ENCODE data around the gene SMIM28.
A peak's percentile ranks its signal among the peaks of the same experiment; 100 is the strongest.

The SMIM28 gene

DNA sequence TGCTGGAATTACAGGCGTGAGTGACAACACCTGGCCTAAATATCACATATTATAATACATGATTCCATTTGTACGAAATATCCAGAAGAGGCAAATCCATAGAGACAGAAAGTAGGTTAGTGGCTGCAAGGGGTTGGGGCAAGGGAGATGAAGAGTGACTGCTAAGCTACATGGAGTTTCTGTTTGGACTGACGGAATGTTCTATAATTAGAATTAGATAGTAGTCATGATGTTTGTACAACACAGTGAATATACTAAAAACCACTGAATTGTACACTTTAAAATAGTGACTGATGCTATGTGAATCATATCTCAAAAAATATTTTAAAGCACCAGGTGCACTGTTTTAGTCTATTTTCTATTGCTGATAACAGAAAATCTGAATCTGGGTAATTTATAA lies 22.6 kb downstream of the SMIM28 start:
- DNase-seq (ENCODE audit: insufficient read length, low spot score) = no peak
- FAIRE-seq = no peak
- TF ChIP-seq, protein P1, sequence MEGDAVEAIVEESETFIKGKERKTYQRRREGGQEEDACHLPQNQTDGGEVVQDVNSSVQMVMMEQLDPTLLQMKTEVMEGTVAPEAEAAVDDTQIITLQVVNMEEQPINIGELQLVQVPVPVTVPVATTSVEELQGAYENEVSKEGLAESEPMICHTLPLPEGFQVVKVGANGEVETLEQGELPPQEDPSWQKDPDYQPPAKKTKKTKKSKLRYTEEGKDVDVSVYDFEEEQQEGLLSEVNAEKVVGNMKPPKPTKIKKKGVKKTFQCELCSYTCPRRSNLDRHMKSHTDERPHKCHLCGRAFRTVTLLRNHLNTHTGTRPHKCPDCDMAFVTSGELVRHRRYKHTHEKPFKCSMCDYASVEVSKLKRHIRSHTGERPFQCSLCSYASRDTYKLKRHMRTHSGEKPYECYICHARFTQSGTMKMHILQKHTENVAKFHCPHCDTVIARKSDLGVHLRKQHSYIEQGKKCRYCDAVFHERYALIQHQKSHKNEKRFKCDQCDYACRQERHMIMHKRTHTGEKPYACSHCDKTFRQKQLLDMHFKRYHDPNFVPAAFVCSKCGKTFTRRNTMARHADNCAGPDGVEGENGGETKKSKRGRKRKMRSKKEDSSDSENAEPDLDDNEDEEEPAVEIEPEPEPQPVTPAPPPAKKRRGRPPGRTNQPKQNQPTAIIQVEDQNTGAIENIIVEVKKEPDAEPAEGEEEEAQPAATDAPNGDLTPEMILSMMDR (IDR thresholded peaks at IDR 0.05; ENCODE audit: insufficient read depth, missing control alignments) = no peak

DNA sequence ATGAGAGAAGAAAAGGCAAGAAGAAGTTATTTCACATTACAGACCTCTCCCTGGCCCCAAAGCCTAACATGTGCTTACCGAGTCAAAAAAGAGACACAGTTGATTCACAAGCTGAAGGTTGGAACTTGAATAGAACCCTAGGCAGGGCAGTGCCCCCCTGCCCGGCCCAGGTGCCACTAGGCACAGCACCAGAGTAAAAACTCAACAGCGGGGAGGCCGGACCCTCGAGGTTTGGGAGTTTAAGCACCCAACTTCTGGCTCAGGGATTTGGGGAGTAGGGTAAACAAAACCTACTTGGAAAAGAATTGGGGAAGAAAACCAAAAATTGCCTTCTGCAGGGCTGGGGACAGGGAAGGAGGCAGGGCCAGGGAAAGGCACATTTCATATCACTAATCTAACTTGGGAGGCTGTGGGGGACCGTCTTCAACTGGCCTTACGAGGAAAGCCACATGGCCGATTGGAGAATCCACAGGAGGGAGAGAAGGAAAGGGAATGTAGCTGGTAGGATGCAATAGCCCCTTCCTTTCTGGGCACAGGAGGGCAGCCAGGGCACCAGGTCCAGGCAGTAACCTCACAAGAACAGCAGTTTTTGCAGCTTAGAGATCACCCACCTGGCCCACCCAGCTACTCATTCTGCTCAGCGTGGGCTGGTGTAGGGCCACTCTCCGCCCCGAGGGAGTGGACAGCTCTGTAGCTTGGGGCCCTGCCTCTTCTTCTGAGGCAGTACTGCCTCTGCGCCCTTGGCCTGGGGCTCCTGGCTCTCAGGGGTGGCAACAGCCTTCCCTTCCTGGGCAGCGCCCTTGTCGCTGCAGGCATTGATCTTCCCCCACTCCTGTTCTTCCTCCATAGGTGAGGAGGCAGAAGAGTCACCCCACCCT lies 24.5 kb downstream of the SMIM28 start:
- TF ChIP-seq, protein P1 (IDR thresholded peaks at IDR 0.05; ENCODE audit: insufficient read depth, missing control alignments) = no peak
- FAIRE-seq (no peak), DNase-seq (ENCODE audit: insufficient read length, low spot score) (no peak)

DNA sequence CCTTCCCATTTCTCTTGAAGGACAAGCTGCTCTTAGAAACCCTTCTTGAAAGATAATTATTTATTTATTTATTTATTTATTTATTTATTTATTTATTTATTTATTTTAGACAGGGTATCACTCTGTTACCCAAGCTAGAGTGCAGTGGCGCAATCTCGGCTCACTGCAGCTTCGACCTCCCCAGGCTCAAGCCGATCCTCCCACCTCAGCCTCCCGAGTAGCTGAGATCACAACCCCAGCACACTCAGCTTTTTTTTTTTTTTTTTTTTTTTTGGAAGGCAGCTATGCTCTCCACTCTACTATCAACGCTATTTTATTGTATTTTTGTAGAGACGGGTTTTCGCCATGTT lies 25.1 kb downstream of the SMIM28 start:
- TF ChIP-seq, protein P1 (IDR thresholded peaks at IDR 0.05; ENCODE audit: insufficient read depth, missing control alignments) = no peak
- no peak for DNase-seq (ENCODE audit: insufficient read length, low spot score)
- no peak for FAIRE-seq

DNA sequence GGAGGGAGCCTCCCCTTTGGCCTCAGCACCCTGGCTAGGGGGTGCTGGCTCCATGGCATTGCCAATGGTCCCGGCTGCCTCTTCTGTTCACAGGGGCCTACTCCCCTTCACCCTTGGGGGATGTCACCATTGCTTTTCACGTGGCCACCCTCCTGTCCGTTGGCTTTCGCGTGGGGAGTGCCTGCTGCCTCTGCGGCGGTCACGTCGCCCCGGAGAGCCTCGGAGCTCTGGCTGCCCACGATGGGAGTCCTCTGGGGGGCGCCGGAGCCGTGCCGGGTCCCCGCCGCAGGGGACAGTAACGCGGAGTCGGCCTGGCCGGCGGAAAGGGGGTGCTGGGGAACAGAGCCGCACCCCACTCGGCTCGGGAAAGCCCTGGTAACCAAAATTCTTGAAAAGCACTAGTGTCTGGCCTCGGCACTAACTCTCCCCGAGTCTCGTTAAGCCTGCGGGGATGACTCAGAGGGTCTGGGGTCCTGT lies 25.7 kb downstream of the SMIM28 start:
- TF ChIP-seq, protein P1 (IDR thresholded peaks at IDR 0.05; ENCODE audit: insufficient read depth, missing control alignments) = peak; percentile 34
- peak; percentile 32 for DNase-seq (ENCODE audit: insufficient read length, low spot score)
- FAIRE-seq = no peak

DNA sequence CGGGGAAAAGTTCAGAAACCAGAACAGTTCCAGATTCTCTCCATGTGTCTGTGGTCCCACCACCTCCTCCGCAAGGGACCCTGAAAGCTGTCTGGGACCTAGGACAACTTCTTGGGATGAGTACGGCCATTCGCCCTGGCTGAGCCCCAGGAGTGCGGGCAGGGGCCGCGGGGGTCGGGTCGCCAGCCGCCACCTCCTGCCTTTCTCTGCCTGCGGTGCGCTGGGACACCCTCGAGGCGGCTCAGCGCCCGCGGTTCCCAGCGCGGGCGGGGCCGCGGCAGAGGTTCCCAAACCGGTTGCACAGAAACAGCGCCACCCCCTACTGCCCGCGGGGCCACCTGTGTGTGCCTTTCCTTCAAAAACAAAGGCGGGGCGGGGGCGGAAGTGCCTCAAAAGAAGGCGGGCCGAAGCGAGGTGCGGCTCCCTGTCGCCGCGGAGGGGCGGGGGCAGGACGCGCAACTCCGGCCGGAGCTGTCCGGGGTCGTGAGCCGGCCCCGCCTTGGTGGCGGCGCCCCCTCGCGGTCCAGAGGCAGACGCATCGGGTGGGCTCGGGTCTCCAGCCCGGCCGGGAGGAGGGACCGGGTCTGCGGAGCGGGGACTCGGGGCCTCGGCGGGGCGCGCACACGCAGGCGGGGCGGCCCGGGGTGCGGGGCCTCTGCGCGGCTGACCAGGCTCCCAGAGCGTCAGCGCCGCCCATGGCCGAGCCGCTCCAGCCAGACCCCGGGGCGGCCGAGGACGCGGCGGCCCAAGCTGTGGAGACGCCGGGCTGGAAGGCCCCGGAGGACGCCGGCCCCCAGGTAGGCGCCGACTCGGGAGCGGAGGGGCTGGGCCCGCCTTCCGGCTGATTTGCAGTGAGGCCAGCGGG lies 26.3 kb downstream of the SMIM28 start, which contains the start of gene HEBP2:
Gene HEBP2 (plus strand): TSS at position 423 of the 865 bp plus-strand sequence. CDS start 273 bp downstream, at position 696.
- TF ChIP-seq, protein P1 (IDR thresholded peaks at IDR 0.05; ENCODE audit: insufficient read depth, missing control alignments) = peak; percentile 45
- FAIRE-seq (no peak), DNase-seq (ENCODE audit: insufficient read length, low spot score) (peak; percentile 75)

DNA sequence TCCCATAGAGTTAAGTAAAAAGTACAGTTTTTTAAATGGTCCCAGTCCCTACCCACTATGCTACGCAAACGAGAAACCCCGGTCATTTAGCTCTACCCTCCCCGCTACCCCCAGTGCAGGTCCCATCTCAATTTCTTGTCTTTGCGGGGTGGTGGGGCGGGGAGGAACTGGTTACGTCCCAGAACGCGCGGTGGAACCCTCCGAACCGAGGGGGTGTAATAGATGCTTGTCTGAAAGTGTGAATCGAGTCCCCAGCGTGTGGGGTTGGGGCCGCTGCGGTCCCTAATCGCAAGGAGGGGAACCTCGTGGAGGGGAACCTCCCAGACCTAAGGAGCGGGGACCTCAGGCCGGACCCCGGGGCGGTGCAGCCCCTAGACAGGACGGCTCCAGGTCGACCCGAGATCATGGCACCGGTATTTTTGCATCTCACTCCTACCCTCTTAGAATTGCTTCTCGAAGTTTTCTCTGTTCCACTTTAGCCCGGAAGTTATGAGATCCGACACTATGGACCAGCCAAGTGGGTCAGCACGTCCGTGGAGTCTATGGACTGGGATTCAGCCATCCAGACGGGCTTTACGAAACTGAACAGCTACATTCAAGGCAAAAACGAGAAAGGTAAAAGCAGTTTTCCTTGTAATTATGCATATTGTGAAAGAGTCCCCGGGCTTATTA lies 27.1 kb downstream of the SMIM28 start:
- DNase-seq (ENCODE audit: insufficient read length, low spot score) = no peak
- TF ChIP-seq, protein P1 (IDR thresholded peaks at IDR 0.05; ENCODE audit: insufficient read depth, missing control alignments) = no peak
- no peak for FAIRE-seq
